ENCODE results near the gene SPINDOC. TPM values are rescaled to one million over a fixed set of nuclear protein-coding genes. Genes with fewer than 3 reads are reported as not detected.
A peak's percentile ranks its signal among the peaks of the same experiment; 100 is the strongest.

SPINDOC gene, protein sequence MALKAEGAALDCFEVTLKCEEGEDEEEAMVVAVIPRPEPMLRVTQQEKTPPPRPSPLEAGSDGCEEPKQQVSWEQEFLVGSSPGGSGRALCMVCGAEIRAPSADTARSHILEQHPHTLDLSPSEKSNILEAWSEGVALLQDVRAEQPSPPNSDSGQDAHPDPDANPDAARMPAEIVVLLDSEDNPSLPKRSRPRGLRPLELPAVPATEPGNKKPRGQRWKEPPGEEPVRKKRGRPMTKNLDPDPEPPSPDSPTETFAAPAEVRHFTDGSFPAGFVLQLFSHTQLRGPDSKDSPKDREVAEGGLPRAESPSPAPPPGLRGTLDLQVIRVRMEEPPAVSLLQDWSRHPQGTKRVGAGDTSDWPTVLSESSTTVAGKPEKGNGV
- total RNA-seq (ENCODE audit: low replicate concordance): 33.7 and 61.6 TPM in 2 replicates
- long read RNA-seq, partial matches to known transcripts: 0 of 1 reads
- long read RNA-seq, other reads (novel, unspliced or antisense): 1 of 1 reads

DNA sequence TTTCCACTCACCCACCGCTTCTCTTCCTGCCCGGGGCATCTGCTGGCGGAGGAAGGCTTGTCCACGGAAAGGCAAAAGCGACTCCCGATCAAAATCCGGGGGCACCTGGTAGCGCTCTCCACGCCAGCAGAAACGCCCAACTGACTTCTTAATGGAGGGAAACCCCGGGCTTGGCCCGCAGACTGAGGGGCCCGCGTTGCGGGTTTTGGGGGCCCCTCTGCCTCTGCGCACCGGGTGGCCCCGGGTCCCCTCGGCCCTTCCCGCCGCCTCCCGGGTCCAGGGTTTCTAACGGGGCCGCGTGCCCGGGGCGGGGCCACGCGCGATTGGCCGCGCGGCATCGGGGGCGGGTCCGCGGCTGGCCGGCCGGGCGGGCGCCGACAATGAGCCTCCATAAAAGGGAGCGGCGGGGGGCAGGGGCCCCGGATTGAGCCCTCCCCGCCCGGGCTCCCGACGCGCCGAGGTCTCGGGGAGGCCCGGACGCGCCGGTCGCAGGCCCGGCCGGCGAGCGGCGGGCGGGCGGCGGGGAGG, at the start of gene SPINDOC:
TSS of gene SPINDOC (plus strand) at position 422 of the 528 bp plus-strand sequence. CDS start 231 bp downstream, outside the sequence.
- Mint-ChIP-seq H3K9me3 (no peaks in the 10 kb centered on the region), H3K4me1 (ENCODE audit: unreplicated experiment) (peaks cover 26% of the 10 kb centered on the region), H3K27me3 (no peaks in the 10 kb centered on the region), H3K36me3 (peaks cover 23% of the 10 kb centered on the region), H3K4me3 (peak within 1 kb of the TSS; percentile 91), H3K27ac (no peak within 1 kb of the TSS)
- DNase-seq (ENCODE audit: extremely low spot score, unreplicated experiment): peak; percentile 85
- TF ChIP-seq, protein P1, sequence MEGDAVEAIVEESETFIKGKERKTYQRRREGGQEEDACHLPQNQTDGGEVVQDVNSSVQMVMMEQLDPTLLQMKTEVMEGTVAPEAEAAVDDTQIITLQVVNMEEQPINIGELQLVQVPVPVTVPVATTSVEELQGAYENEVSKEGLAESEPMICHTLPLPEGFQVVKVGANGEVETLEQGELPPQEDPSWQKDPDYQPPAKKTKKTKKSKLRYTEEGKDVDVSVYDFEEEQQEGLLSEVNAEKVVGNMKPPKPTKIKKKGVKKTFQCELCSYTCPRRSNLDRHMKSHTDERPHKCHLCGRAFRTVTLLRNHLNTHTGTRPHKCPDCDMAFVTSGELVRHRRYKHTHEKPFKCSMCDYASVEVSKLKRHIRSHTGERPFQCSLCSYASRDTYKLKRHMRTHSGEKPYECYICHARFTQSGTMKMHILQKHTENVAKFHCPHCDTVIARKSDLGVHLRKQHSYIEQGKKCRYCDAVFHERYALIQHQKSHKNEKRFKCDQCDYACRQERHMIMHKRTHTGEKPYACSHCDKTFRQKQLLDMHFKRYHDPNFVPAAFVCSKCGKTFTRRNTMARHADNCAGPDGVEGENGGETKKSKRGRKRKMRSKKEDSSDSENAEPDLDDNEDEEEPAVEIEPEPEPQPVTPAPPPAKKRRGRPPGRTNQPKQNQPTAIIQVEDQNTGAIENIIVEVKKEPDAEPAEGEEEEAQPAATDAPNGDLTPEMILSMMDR (conservative IDR thresholded peaks at IDR 0.05): no peak

DNA sequence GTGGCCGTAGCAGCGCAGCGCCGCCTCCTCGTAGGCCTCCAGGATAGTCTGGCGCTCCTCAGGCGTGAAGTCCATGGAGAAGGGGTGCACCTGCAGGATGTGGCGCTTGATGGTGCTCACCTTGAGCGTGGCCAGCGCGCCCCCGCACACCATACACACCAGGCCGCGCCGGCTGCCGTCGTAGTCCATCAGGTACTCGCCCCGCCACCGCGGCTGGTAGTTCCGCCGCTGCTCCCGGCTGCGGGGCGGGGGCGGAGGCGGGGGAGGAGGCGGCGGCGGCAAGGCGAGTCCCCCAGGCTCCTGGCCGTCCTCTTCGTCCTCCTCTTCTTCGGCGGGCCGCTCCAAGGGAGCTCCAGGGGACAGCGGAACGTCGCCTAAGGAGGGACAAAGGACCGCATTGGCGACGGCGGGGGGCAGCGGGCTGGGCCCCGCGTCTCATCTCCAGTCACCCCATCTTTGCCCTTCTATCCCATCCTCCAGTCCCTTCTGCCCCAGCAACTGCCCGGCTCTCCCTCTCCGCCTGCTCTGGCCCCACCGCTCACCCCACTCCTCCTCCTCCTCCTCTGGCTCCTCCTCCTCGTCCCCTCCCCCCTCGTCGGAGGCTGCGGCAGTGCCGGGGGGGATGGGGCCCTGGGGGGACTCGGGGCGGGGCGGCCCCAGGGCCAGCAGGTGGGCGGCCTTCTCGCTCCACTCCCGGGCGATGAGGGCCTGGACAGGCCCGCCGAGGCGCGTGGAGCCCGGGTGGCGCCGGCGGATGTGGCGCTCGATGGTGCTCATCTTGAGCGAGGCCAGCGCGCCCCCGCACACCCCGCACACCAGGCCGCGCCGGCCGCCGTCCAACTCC, 49.5 kb upstream of the SPINDOC start:
- Mint-ChIP-seq H3K27ac (no peak overlapping the region), H3K27me3 (peaks cover 5% of the 10 kb centered on the region)

DNA sequence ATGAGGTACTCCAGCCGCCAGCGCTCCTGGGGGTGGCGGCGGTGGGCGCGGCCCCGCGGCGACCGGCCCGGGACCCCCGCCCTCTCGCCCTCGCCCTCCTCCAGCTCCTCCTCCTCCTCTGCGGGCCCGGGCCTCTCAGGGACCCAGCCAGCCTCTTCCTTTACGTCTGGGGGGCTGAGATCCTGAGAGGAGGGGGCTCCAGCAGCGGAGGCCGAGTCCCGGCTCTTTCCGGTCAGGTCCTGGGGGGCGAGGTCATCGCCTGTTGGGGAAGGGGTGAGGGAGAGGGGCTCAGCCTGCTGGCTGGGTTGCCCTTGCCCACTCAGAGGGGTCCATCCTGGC, 48.9 kb upstream of the SPINDOC start:
- Mint-ChIP-seq H3K36me3 (peaks cover 7% of the 10 kb centered on the region), H3K27ac (no peak overlapping the region), H3K4me3 (no peak overlapping the region), H3K9me3 (no peaks in the 10 kb centered on the region), H3K27me3 (peaks cover 5% of the 10 kb centered on the region), H3K4me1 (ENCODE audit: unreplicated experiment) (peaks cover 23% of the 10 kb centered on the region)
- TF ChIP-seq, protein P1 (conservative IDR thresholded peaks at IDR 0.05): no peak
- no peak for DNase-seq (ENCODE audit: extremely low spot score, unreplicated experiment)

More for the DNA sequence above, 49.5 kb upstream of the SPINDOC start:
- peak; percentile 70 for DNase-seq (ENCODE audit: extremely low spot score, unreplicated experiment)
- TF ChIP-seq, protein P1 (conservative IDR thresholded peaks at IDR 0.05): no peak
- Mint-ChIP-seq H3K4me3 (no peak overlapping the region), H3K9me3 (no peaks in the 10 kb centered on the region), H3K4me1 (ENCODE audit: unreplicated experiment) (peaks cover 23% of the 10 kb centered on the region), H3K36me3 (peaks cover 7% of the 10 kb centered on the region)

DNA sequence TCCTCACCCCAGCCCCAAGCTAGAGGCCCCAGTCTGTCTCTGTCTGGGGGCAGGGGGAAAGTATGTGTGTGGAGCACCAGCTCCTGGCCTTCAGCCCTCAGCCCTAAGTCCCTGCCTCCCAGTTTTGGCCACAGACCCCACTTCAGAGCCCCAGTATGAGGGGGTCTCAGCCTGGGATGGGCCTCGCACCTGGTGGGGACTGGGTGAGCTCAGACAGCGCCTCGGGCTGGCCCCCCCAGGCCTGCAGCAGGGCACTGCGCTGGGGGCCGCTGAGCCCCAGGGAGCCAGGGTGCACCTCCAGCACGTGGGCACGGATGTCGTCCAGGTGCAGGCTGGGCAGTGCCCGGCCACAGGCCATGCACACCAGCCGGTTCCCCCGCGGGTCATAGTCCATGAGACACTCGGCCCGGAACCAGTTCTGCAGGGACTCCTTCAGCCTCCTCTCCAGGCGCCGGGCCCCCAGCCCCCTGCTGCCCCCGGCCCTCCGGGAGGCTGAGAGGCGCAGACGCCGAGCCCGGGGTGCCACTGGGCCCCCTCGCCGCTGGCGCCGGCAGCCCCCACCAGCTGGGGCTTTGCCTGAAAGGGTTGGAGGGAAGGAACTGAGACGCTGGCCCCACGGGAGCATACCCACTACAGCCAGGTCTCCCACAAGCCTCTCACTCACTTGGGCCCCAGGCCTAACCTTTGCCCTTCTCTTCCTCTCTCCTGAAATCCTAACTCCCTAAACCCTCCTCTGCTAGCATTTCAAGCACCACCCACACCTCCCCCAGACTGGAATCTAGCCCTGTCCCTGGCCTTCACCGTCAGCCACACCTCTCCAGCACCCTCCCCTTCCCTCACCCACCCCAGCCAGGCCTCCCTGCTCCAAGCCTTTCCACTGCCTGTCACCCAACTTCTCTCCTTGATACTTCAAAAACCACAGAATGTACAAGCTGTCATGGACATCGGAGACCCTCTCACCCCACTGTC, 48.3 kb upstream of the SPINDOC start:
- DNase-seq (ENCODE audit: extremely low spot score, unreplicated experiment): peak; percentile 71
- TF ChIP-seq, protein P1 (conservative IDR thresholded peaks at IDR 0.05): no peak
- Mint-ChIP-seq H3K4me1 (ENCODE audit: unreplicated experiment) (peaks cover 23% of the 10 kb centered on the region), H3K27me3 (peaks cover 5% of the 10 kb centered on the region), H3K4me3 (peak overlapping the region; percentile 72), H3K9me3 (no peaks in the 10 kb centered on the region), H3K27ac (peak overlapping the region; percentile 74), H3K36me3 (peaks cover 7% of the 10 kb centered on the region)

All from type B pancreatic cell (in vitro differentiated cells).